HG02870 (cell line): ENCODE measurements around the gene TAOK1.
"Not testable (repeated sequence)": the region's sequence is repeated elsewhere in the genome, so short reads cannot be mapped to it uniquely, and the experiment has no call there.

Experiments used
- ATAC-seq: cut with Tn5 transposase; IDR thresholded peaks from one replicate; pipeline ENCODE4 v1.9.1; 2021; ENCODE audit warnings: mild to moderate bottlenecking, moderate library complexity; ENCODE audit not compliant: unreplicated experiment

TAOK1 gene

DNA sequence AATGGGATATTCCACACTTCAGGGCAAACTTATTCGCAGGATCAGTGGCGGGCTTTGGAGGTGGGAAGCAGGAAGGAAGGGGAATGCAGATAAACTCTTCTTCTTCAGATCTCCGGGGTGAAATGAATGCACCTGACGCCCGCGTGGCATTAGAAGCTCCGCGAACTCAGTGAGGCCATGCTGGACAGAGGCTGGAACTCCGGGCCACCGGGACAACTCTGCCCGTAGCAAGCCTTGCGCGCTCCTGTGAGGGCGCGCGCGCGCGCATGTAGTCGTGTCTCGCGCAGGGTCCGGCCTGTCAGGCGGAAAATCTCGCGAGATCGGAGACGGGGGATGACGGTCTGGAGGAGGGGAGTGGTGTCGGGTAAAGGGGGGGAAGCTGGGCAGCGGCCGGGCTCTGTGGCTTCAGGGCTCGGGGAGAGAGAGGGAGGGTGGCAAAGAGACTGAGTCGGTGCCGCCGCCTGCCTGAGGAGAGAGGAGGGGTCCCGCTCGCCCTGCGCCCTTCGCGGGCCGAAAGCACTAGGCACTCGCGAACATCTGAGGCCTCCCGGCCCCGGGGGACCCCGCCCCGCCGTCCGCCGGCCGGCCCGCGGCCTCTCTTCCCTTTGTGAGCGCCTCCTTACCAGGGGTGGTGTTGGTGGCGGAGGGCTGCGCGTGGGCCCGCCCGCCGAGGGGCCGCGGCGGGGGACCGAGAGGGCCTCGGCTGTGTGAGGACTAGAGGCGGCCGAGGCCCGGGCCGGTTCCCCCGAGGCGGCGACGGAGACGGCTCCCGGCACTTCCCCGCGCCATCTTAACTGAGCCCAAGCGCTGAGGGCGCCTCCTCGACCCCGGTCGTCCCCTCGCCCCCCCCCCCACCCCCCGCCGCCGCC is at the start of gene TAOK1:
TSS of gene TAOK1 (plus strand) at position 382 of the 869 bp plus-strand sequence. CDS start 61,186 bp downstream, outside the sequence.
- peak; percentile 76 for ATAC-seq

DNA sequence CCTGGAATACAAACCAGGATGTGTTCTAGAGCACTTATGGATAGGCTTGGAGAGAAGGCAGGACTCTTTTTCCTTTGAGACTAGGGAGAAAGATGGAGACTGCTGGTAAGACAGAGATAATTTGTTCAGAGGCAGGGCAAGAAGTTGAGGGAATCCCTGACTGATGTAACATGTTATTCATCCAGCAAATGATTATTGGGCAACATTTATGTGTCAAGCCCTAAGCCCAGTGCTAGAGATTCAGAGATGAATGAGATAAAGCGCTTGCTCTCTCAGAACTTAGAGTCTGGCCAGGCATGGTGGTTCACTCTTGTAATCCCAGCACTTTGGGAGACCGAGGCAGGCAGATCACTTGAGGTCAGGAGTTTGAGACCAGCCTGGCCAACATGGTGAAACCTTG is 48.4 kb upstream of the TAOK1 start:
- no peak for ATAC-seq

DNA sequence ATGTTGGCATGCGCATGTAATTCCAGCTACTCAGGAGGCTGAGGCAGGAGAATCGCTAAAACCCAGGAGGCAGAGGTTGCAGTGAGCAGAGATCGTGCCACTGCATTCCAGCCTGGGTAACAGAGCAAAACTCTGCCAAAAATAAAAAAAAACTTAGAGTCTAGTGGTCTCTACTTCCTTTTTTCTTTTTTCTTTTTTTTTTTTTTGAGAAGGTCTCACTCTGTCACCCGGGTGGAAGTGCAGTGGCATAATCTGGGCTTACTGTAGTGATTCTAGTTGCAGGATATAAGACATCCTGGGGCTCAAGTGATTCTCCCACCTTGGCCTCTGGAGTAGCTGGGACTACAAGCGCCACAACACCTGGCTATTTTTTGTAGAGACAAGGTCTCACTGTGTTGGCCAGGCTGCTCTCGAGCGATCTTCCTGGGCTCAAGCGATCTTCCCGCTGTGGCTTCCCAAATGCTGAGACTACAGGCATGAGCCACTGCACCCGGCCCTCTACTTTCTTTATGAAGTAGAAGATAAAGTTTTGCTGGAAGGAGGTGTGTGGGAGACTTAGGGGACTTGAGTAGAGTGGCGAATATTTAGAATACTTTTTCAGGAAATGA is 47.9 kb upstream of the TAOK1 start:
- ATAC-seq, result no peak

DNA sequence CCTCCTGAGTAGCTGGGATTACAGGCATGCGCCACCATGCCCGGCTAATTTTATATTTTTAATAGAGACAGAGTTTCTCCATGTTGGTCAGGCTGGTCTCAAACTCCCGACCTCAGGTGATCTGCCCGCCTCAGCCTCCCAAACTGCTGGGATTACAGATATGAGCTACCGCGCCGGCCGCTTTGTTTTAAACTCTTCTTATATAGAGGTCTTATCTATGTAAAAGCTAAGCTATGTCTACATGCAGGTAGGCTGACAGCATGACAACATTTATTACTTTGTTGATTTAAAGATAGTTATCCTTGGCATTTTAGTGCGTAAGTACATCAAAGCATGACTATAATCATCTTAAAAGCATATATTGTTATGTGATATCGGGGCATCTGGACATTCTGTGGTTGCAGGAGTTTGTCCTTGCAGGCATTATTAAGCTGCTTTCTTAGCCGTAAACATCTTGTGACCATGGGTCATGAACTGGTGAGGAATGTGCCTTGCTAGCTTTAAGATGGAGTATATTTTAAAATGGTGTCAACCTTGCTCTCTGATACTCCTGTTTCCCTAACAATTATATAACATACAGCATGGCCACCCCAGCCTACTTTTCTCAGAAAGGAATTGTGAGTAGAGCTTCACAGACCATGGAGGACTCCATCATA is 45.8 kb upstream of the TAOK1 start:
- ATAC-seq, result no peak

DNA sequence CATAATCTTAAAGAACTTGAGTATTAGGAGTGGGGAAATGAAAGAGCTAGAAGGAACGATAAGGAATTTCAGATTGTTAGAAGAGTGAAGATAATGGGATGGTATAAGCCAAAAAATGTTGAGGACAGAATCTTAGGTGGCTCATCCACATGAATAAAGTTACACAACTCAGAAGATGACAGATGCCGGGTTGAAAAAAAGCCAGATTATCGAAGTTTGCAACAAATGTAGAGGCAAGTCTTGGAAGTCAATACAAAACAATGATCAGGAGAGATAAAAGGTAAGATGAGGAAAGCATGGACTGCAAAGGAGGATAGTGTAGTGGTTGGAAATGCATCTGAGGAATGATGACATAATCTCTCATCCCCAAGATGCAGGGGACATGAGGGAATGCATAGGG is 45.1 kb upstream of the TAOK1 start:
- ATAC-seq, result no peak

DNA sequence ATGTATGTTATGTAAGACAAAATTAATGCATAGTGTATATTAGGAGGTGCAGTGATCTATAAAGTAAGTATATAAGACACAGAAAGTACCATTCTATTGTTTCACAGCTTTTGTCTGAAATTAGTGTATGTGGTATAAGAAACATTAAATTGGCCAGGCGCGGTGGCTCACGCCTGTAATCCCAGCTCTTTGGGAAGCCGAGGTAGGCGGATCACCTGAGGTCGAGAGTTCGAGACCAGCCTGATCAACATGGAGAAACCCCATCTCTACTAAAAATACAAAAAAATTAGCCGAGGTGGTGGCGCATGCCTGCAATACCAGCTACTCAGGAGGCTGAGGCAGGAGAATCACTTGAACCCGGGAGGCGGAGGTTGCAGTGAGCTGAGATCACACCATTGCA is 44.7 kb upstream of the TAOK1 start:
- ATAC-seq, result not testable (repeated sequence)

DNA sequence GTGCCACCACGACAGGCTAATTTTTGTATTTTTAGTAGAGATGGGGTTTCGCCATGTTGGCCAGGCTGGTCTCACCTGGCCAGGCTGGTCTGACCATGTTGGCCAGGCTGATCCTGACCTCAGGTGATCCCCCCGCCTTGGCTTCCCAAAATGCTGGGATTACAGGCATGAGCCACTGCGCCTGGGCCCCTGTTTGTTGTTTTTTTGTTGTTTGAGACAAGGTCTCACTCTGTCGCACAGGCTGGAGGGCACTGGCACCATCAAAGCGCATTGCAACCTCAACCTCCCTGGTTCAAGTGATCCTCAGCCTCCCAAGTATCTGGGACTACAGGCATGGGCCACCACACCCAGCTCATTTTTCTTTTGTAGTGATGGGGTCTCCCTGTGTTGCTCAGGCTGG is 43.7 kb upstream of the TAOK1 start:
- no peak for ATAC-seq

DNA sequence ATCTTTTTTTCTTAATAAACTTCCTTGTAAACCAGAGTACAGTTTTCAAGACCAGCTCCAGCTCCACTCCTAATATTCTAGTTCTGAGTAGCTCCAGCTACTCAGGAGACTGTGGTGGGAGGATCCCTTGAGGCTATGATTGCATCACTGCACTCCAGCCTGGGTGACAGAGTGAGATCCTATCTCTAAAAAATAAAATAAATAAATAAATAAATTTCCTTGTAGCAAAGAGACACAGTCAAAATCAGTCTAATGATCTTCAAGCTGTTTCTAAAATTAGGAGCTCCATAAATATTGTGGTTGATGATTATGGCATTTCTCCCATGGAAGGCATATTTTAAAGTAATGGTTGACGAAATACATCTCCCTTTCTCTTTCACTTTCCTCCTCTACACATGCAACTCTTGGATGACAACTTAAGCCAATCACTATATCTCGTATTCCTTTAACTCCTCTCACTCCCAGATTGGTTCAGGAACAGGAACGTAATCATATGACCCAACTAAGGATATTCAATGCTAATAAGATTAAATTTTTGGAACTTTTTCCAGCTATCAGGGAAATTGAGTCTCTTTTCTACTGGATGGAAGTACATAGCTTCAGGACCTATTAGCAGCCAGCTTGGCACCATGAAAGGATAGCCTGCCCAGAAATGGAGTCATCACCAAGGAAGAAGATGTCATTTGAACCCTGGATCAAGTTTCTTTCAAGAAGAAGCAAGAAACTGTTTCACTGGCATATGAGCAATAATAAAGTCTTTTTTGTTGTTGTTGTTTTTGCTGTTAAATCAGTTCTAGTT is 42.1 kb upstream of the TAOK1 start:
- ATAC-seq, result no peak

DNA sequence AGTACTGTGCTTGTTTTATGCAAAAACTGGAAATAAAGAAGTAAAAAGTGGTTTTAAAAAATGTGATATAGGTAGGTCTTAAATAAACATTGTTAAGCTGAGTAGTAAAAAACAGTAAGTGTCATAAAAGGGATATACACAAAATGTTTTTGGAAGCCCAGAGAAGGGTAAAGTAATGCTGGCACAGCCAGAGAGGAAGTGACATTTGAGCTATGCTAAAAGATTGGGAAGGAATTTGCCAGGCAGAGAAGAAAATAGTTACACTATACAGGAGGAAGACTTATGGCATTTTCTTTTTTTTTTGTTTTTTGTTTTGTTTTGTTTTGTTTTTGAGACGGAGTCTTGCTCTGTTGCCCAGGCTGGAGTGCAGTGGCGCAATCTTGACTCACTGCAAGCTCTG is 40.8 kb upstream of the TAOK1 start:
- ATAC-seq, result no peak

DNA sequence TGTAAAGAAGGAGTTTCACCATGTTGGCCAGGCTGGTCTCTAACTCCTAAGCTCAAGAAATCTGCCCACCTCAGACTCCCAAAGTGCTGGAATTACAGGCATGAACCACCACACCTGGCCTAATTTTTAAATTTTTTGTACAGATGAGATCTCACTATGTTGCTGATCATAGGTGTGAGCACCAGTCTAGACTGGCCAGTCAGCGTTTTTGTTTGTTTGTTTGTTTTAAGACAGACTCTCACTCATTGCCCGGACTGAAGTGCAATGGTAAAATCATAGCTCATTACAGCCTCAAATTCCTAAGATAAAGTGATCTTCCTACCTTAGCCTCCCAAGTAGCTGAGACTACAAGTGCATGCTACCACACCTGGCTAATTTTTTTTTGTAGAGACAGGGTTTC is 38.0 kb upstream of the TAOK1 start:
- no peak for ATAC-seq

DNA sequence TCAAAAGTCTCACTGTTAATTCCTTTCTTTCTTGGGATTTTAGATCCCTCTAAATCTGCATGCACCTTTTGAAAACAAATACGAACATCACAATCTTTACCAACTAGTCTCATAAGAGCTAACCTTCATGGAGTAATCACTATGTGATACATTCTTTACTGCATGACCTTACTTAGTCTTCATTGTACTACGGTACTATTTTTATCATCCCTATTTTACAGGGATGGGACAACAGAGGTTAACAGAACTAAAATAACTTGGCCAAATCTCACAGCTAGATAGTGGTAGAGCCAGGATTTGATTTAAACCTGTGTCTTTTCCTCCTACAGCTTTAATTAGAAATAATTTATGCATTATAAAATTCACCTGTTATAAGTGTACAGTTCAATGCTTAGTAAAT is 32.9 kb upstream of the TAOK1 start:
- ATAC-seq, result no peak

DNA sequence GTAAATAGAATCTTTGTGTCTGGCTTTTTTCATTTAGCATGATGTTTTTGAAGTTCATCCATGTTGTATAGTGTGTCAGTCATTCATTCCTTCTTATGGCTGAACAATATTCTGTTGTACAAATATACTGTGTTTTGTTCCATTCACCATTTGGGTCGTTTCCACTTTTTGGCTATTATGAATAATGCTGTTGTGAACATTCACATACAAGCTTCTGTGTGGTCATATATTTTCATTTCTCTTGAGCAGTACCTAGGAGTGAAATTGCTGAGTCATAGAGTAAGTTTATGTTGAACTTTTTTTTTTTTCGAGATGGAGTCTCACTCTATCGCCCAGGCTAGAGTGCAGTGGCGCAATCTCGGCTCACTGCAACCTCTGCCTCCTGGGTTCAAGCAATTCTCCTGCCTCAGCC is 32.3 kb upstream of the TAOK1 start:
- no peak for ATAC-seq

DNA sequence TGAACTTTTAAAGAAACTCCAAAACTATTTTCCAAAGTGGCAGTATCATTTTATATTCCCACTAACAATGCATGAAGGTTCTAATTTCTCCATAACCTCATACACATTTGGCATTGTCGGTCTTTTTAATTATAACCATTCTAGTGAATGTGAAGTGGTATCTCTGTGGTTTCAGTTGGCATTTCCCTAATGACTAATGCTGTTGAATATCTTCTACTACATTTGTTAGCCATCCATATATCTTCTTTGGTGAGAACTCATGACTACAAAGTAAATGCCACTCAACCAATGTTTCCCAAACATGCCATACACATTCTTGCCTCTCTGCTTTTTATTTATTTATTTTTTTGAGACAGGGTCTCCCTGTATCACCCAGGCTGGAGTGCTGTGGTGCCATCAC is 31.7 kb upstream of the TAOK1 start:
- no peak for ATAC-seq

DNA sequence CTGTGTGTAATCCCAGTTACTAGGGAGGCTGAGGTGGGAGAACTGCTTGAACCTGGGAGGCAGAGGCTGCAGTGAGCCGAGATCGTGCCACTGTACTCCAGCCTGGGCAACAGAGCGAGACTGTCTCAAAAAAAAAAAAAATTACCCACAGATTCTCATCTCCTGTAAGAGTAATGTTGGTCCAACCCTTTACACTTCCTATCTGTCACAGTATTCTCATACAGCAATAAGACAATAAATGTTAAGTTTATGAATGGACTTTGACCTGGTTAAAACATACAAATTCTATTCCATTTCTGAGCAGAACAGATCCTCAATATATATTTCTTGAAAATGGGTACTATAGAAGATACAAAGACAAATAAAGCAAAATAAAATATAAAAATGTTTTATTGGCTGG is 30.4 kb upstream of the TAOK1 start:
- ATAC-seq, result no peak

DNA sequence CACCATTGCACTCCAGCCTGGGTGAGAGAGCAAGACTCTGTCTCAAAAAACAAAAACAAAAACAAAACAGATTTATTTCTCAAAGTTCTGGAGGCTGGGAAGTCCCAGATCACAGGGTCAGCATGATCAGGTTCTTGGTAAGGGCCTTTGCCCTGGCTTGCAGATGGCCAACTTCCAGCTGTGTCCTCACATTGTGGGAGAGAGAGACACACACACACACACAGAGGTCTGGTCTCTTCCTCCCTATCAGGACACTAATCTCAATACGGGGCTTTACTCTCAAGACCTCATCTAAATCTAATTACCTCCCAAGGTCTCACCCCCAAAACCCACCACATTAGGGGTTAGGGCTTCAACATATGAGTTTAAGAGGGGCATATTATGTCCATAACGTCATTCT is 26.4 kb upstream of the TAOK1 start:
- no peak for ATAC-seq

DNA sequence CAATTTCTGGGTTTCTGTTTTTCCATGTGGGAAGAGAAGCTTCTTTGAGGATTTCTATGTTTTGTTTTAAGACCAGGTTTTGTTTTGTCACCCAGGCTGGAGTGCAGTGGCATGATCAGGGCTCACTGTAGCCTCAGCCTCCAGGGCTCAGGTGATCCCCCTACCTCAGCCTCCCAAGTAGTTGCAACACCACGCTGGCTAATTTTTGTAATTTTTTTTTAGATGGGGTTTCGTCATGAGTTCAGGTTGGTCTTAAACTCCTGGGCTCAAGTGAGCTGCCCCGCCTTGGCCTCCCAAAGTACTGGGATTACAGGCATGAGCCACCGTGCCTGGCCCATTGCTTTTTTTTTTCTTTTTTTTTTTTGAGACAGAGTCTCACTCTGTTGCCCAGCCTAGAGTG is 25.5 kb upstream of the TAOK1 start:
- no peak for ATAC-seq

DNA sequence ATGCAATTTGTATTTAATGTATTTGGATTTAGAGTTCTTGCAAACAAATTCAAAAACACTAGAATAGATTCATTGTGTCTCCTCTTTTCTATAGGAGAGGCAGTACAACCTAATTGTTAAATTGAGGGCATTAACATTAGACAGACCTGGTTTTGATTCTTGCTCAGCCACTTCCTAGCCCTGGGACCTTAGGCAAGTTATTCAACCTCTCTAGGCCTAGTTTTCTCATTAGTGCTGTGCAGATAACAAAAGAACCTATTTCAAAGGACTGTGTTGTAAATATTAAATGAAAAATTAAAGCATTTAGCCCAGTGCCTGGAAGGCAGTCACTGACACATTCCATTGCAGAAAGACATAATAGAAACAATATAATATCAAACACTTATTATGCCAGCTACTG is 22.0 kb upstream of the TAOK1 start:
- no peak for ATAC-seq

DNA sequence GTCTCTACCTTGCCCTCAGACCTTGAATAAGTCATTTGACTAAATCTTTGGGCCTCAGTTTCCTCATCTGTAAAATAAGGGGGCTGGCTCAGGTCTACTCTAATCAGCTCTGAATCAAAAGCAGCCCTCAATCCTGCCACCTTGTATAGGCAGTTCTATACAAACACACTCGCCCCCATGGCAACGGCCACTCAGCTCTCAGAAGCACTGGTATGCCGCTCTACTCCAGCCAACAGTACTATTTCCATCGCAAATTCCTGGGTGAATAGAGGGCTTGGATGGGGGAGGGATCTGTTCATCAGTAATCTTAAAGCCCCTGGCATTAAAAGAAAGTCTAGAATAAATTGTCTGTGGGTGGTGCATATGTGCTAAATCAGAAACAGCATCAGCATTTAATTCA is 21.2 kb upstream of the TAOK1 start:
- ATAC-seq, result no peak

DNA sequence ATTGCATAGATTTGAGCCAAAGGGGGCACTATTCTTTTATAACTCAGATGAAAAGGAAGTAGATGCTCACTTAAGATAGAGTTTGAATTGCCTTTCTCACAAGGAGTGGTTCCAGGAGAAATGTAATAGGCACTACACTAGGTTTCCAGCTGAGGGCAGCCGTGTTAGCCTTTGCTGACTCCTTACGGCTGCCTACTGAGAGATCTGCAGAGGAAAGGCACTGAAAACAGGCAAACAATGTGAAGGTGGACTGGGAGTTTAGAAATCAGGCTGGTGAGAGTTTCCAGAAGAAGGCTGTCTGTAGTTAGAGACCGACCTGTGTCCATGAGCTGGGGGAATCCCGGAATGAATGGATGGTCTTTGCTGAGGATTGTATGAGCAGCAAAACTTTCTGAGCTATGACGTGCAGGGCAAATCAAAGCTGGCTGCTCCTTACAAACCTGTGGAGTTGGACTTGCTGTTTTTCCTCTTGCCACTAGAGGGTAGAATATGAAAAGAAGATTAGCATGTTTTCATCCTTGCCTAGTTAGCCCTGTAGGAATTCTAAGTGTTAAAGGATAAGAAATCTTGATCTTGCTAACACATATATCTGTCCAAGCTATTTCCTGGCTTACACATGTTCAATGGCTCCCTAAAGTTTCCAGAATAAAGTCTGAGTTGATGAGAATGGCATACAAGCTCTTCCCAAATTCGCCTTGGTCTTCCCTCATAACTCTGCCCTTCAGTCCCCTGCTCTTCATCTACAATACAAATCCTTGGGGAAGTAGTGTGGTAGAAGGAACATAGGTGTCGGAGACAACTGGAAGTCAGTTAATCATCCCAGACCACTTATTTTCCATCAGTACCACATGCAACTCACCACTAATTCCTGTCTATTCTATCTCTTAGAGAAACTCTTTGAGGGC is 20.1 kb upstream of the TAOK1 start:
- peak; percentile 54 for ATAC-seq

DNA sequence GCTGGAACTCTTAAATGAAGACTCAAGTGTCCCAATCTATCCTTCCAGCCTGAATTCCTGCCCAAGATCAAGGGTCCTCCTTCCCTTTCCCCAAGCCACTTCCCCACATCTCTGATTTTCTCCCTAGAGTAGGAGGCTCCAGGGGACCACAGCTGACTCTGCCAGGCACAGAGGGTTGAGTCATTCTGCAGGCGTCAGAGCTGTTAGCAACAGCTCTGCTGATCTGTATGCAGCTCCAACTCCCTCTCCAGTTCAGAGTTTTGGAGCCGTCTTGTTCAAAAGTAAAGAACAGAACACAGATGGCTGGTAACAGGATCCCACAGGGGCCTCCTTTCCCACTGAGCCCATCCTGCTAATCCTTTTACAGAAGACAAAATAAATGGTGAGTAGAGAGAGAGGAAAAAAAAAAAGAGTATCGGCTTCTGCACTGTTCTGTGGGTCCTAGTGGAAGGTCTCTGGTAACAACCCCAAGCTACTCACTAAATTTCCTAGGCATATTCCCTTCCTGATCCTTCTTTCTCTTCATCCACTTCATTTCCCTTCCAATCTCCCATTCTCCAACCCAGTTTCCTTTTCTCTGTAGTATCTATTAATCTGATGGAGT is 13.4 kb upstream of the TAOK1 start:
- no peak for ATAC-seq
